Brain microvascular endothelial cell (primary cell): ENCODE measurements around the gene MAN1C1.

Experiments
- DNase-seq: peaks from one replicate; pipeline ENCODE4 v3.0.0-alpha.2; 2020
- H3K27ac ChIP-seq: fragments of 250-450 bp; sonication (Bioruptor Pico); 2 replicates; pipeline ENCODE4 v1.5.1; 2020; ENCODE audit warnings: mild to moderate bottlenecking, moderate library complexity
- H3K27me3 ChIP-seq: fragments of 250-450 bp; sonication (Bioruptor Pico); replicated peaks from 2 replicates; pipeline ENCODE4 v1.5.1; 2020; ENCODE audit warnings: mild to moderate bottlenecking
- H3K36me3 ChIP-seq: fragments of 250-450 bp; sonication (Bioruptor Pico); replicated peaks from 2 replicates; pipeline ENCODE4 v1.5.1; 2020; ENCODE audit warnings: mild to moderate bottlenecking
- H3K4me3 ChIP-seq: 2 replicates; pipeline ENCODE4 v1.5.1; 2011; ENCODE audit warnings: low read depth, mild to moderate bottlenecking, control low read depth, low read length, moderate library complexity
- CTCF ChIP-seq: IDR thresholded peaks from 2 replicates; pipeline ENCODE4 v1.5.1; 2011; ENCODE audit warnings: low read depth, mild to moderate bottlenecking, moderate library complexity, low read length, control low read depth, inconsistent platforms; ENCODE audit errors: missing control alignments
- in situ Hi-C: cut with HindIII; loops from 2 replicates; pipeline ENCODE4 v1.10.0; 2017; ENCODE audit warnings: low sequenced_read_pairs, low pct_ligation_motif_present

The MAN1C1 gene

GRCh38 chr1:25685211-25685750 lies 68.7 kb downstream of the MAN1C1 start:
- Histone ChIP-seq H3K27me3 (peaks cover 5% of the 10 kb centered on the region), H3K36me3 (no peaks in the 10 kb centered on the region), H3K4me3 (no peak overlapping the region), H3K27ac (no peak overlapping the region)
- TF ChIP-seq CTCF = no peak
- no peak for DNase-seq
- in situ Hi-C loops = no loop called here

GRCh38 chr1:25685938-25686665 lies 69.5 kb downstream of the MAN1C1 start:
- no peak for DNase-seq
- no peaks in the 10 kb centered on the region for H3K36me3 ChIP-seq
- H3K4me3 ChIP-seq = no peak overlapping the region
- no peak overlapping the region for H3K27ac ChIP-seq
- in situ Hi-C loops = no loop called here
- no peak for TF ChIP-seq CTCF
- H3K27me3 ChIP-seq = peaks cover 5% of the 10 kb centered on the region

- H3K4me3 ChIP-seq = no peak overlapping the region
- TF ChIP-seq CTCF = no peak
- DNase-seq = no peak
- H3K27me3 ChIP-seq = peaks cover 4% of the 10 kb centered on the region
- in situ Hi-C loops = no loop called here
- no peaks in the 10 kb centered on the region for H3K36me3 ChIP-seq
- no peak overlapping the region for H3K27ac ChIP-seq
These were observed 70.8 kb downstream of the MAN1C1 start for GRCh38 chr1:25687221-25688017.

GRCh38 chr1:25688390-25689119 lies 72.0 kb downstream of the MAN1C1 start:
- H3K36me3 ChIP-seq = no peaks in the 10 kb centered on the region
- no peak overlapping the region for H3K4me3 ChIP-seq
- H3K27me3 ChIP-seq = peaks cover 2% of the 10 kb centered on the region
- no peak for TF ChIP-seq CTCF
- no peak overlapping the region for H3K27ac ChIP-seq
- no peak for DNase-seq
- in situ Hi-C loops = no loop called here

GRCh38 chr1:25689686-25690381 lies 73.2 kb downstream of the MAN1C1 start:
- H3K36me3 ChIP-seq = no peaks in the 10 kb centered on the region
- DNase-seq = no peak
- TF ChIP-seq CTCF = no peak
- no peak overlapping the region for H3K4me3 ChIP-seq
- in situ Hi-C loops = no loop called here
- peaks cover 2% of the 10 kb centered on the region for H3K27me3 ChIP-seq
- H3K27ac ChIP-seq = no peak overlapping the region
